ENCODE measurements around the gene LRP5. TPM values are rescaled to one million over a fixed set of nuclear protein-coding genes. Genes with fewer than 3 reads are reported as not detected.

LRP5 gene
- total and polyA plus RNA-seq, 9 donors = 3.1 to 63.8 (median 47.2) TPM

- 1% methylated on average over 60 to 71 of the region's 71 CpGs for WGBS, 3 donors
- Histone ChIP-seq H3K4me3 (peak within 1 kb of the TSS; percentile 62), H3K36me3 (no peaks in the 10 kb centered on the region), H3K27ac (peak within 1 kb of the TSS; percentile 30 to 62), H3K27me3 (no peaks in the 10 kb centered on the region), H3K4me1 (ENCODE audit: insufficient read depth) (peaks cover 3% of the 10 kb centered on the region), H3K9me3 (no peaks in the 10 kb centered on the region)
- DNase-seq = peak; percentile 94 to 96 (median 95)
- intact Hi-C loops (cut with DNase I) = loop anchor here in 1 of 4 donors (2.0 kb wide), 1 partner anchor 13 kb away; no protein-coding TSS in a partner anchor
- TF ChIP-seq, protein P1, sequence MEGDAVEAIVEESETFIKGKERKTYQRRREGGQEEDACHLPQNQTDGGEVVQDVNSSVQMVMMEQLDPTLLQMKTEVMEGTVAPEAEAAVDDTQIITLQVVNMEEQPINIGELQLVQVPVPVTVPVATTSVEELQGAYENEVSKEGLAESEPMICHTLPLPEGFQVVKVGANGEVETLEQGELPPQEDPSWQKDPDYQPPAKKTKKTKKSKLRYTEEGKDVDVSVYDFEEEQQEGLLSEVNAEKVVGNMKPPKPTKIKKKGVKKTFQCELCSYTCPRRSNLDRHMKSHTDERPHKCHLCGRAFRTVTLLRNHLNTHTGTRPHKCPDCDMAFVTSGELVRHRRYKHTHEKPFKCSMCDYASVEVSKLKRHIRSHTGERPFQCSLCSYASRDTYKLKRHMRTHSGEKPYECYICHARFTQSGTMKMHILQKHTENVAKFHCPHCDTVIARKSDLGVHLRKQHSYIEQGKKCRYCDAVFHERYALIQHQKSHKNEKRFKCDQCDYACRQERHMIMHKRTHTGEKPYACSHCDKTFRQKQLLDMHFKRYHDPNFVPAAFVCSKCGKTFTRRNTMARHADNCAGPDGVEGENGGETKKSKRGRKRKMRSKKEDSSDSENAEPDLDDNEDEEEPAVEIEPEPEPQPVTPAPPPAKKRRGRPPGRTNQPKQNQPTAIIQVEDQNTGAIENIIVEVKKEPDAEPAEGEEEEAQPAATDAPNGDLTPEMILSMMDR (IDR thresholded peaks at IDR 0.05) = no peak
- TF ChIP-seq POLR2A (IDR thresholded peaks at IDR 0.05) (peak; percentile 77), EP300 (IDR thresholded peaks at IDR 0.05) (no peak)
These were observed 40.4 kb upstream of the LRP5 start, which contains the start of gene C11orf24 for GRCh38 chr11:68271781-68272608. Gene C11orf24 (minus strand): TSS chr11:68271973. CDS start chr11:68263767, 8,206 bp downstream.

GRCh38 chr11:68273026-68273738 lies 39.2 kb upstream of the LRP5 start:
- H3K4me1 ChIP-seq (ENCODE audit: insufficient read depth) = peaks cover 3% of the 10 kb centered on the region
- H3K27me3 ChIP-seq = no peaks in the 10 kb centered on the region
- 95 to 96% (median 96%) methylated on average over 21 of the region's 21 CpGs for WGBS, 3 donors
- TF ChIP-seq POLR2A (IDR thresholded peaks at IDR 0.05) = no peak
- no peak for TF ChIP-seq EP300 (IDR thresholded peaks at IDR 0.05)
- TF ChIP-seq, protein P1 (IDR thresholded peaks at IDR 0.05) = no peak
- no peak overlapping the region for H3K4me3 ChIP-seq
- H3K36me3 ChIP-seq = no peaks in the 10 kb centered on the region
- no peak for DNase-seq
- H3K27ac ChIP-seq = no peak overlapping the region
- no peaks in the 10 kb centered on the region for H3K9me3 ChIP-seq
- intact Hi-C loops (cut with DNase I) = loop anchor here in 1 of 4 donors (2.0 kb wide), 1 partner anchor 14 kb away; no protein-coding TSS in a partner anchor

- no peak overlapping the region for H3K27ac ChIP-seq
- no peaks in the 10 kb centered on the region for H3K9me3 ChIP-seq
- 78 to 92% (median 80%) methylated on average over 1 of the region's 1 CpG for WGBS, 3 donors
- no peaks in the 10 kb centered on the region for H3K27me3 ChIP-seq
- no peaks in the 10 kb centered on the region for H3K36me3 ChIP-seq
- TF ChIP-seq, protein P1 (IDR thresholded peaks at IDR 0.05) = no peak
- TF ChIP-seq EP300 (IDR thresholded peaks at IDR 0.05) (no peak), POLR2A (IDR thresholded peaks at IDR 0.05) (no peak)
- no peak for DNase-seq
- H3K4me3 ChIP-seq = no peak overlapping the region
- peaks cover 3% of the 10 kb centered on the region for H3K4me1 ChIP-seq (ENCODE audit: insufficient read depth)
- intact Hi-C loops (cut with DNase I) = no loop called here
These were observed 38.1 kb upstream of the LRP5 start for GRCh38 chr11:68274306-68274705.

- Histone ChIP-seq H3K27me3 (no peaks in the 10 kb centered on the region), H3K9me3 (no peaks in the 10 kb centered on the region), H3K4me3 (no peak overlapping the region), H3K36me3 (no peaks in the 10 kb centered on the region), H3K27ac (no peak overlapping the region), H3K4me1 (ENCODE audit: insufficient read depth) (no peaks in the 10 kb centered on the region)
- intact Hi-C loops (cut with DNase I) = no loop called here
- TF ChIP-seq, protein P1 (IDR thresholded peaks at IDR 0.05) = no peak
- no peak for TF ChIP-seq EP300 (IDR thresholded peaks at IDR 0.05)
- TF ChIP-seq POLR2A (IDR thresholded peaks at IDR 0.05) = no peak
- 80 to 85% (median 80%) methylated on average over 14 of the region's 14 CpGs for WGBS, 3 donors
- no peak for DNase-seq
These were observed 36.5 kb upstream of the LRP5 start for GRCh38 chr11:68275721-68276507.

All from ovary (tissue), 9 donors.